Activated T-cell treated with anti-CD3 and anti-CD28 coated beads, Interleukin-2, amount 50 U/mL, for 48 hours (primary cell): ENCODE results near the gene TRMT61A.

ENCODE experiments used
- DNase-seq, 2 experiments: peaks; one replicate each; pipeline ENCODE4 v3.0.0-alpha.2; 2020

Gene TRMT61A

DNA sequence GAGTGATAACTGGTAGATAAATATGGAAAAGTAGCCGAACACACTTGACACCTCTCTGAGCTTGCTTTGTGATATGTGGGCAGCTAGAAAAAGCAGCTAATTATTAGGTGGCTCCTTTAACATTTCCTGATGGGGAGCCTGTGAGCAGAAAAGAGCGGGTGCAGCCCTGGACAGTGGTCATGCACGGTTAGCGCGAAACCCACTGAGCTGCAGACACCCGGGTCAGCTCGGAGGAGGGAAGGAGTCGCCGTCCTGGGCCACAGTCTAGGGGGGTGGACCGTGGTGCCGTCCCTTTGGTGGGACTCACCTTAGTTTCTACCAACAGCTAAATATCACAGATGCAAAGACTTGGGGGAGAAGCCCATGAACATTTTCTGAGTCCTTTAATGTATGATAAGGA is 40.4 kb downstream of the TRMT61A start:
- DNase-seq = no peak

- DNase-seq = no peak
Observed at GRCh38 chr14:103574104-103574503, 45.1 kb downstream of the TRMT61A start.

GRCh38 chr14:103574707-103575285 is 45.8 kb downstream of the TRMT61A start:
- no peak for DNase-seq

- no peak for DNase-seq
Observed at GRCh38 chr14:103576371-103577024, 47.5 kb downstream of the TRMT61A start.

GRCh38 chr14:103578401-103579075 is 49.5 kb downstream of the TRMT61A start:
- no peak for DNase-seq

- no peak for DNase-seq
Observed at GRCh38 chr14:103581206-103581605, 52.2 kb downstream of the TRMT61A start.

DNA sequence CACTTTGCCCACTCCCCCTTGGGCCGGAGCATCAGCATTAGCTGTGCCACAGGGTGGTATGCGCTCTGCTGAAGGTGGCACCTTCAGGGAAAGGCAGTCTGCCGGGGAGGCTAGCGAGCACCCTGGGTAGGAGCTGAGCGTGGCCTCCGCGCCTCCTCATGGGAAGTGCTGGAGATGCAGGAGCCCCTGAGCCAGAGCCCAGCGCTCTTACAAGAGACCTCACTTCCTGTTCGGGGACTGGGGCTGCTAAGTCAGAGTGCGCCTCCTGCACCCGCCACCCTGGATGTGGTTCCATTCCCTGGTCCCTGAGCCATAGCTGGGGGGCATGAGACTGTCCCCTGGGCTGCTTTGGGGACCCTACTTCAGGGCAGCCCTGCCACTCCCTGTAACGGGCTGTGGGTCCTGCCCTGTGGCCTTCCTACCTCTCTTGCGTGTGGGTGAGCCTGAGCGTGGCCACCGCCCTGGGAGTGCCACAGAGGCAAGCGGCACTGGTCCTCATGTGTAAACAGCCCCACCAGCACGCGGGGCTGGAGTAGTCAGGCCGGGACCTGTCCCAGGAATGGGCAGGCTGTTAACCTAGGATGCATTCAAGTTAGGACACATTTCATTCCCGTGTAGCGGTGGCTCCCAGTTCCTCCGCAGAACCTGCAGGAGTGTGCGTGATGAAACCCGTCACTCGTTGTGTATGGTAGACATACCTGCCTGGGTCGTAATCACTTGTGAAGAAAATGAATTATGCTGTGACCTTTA is 53.1 kb downstream of the TRMT61A start:
- DNase-seq = no peak

DNA sequence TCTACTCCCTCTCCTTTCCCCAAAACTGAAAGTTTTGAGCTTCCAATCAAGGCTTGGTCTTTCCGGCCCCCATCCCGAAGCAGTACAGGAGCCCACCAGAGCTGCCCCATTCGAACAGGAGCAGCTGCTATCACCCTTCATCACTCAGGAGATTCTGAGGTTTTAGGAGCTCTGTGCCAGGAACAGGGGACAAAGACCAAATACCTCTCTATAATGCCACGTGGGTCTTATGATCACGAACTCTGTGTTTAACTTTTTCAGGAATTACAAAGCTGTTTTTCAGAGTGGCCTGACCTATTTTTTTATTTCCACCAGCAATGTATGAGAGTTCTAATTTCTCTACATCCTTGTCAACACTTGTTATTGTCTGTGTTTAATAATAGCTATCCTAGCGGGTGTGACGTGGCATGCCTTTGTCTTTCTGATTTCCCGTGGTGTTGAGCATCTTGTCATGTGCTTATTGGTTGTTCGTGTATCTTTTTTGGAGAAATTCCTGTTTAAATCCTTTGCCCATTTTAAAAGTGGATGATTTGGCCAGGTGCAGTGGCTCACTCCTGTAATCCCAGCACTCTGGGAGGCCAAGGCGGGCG is 55.4 kb downstream of the TRMT61A start:
- no peak for DNase-seq
